ENCODE results near the gene PPID. TPM values are rescaled to one million over a fixed set of nuclear protein-coding genes. Genes with fewer than 3 reads are reported as not detected.

PPID gene
- total and polyA plus RNA-seq, 2 donors (not counting 1 experiment from before 2014, with no cell fraction given), result 9.4 to 23.7 TPM

- no peak overlapping the region for H3K27ac Mint-ChIP-seq
- Histone ChIP-seq H3K9ac (ENCODE audit: low read length) (no peak overlapping the region), H3K79me2 (ENCODE audit: control insufficient read depth, insufficient read depth, low read length) (no peaks in the 10 kb centered on the region), H3K4me3 (ENCODE audit: control extremely low read depth in 1 of 5, extremely low read depth in 1 of 5, insufficient read depth in 1 of 5, low read depth in 2 of 5, low read length in 4 of 5) (no peak overlapping the region), H3K4me1 (ENCODE audit: control insufficient read depth in 2 of 2, insufficient read depth in 2 of 2, low read length in 2 of 2) (peaks cover 12 to 22% of the 10 kb centered on the region in 2 donors), H3K9me3 (ENCODE audit: control extremely low read depth in 1 of 3, control insufficient read depth in 2 of 3, insufficient read depth in 1 of 3, low read length in 2 of 3) (peaks cover 0 to 5% (median 0%) of the 10 kb centered on the region in 3 donors), H3K27me3 (replicated peaks in 1 of 4; ENCODE audit: control extremely low read depth in 1 of 4, control insufficient read depth in 3 of 4, insufficient read depth in 4 of 4, low read length in 3 of 4) (peaks cover 6 to 78% (median 64%) of the 10 kb centered on the region in 4 experiments), H3K4me2 (replicated peaks; ENCODE audit: low read depth, low read length, poor library complexity, severe bottlenecking) (no peak overlapping the region), H3K27ac (ENCODE audit: low read length in 2 of 2) (no peak overlapping the region), H4K20me1 (ENCODE audit: control insufficient read depth, insufficient read depth, low read length, poor library complexity, severe bottlenecking) (no peaks in the 10 kb centered on the region), H3K36me3 (replicated peaks in 1 of 2; ENCODE audit: control extremely low read depth in 1 of 2, control insufficient read depth in 1 of 2, extremely low read depth in 1 of 2, insufficient read depth in 2 of 2, low read length in 1 of 2) (no peaks in the 10 kb centered on the region), H2AFZ (ENCODE audit: insufficient read depth, low read depth, low read length, poor library complexity, severe bottlenecking) (no peak overlapping the region)
- H3K4me3 Mint-ChIP-seq, result no peak overlapping the region
- POLR2A ChIA-PET, result interaction anchor here (0.6 kb wide), 1 partner anchor 39 kb away, joined by 6 read pairs; no protein-coding TSS in a partner anchor
- intact Hi-C loops (cut with micrococcal nuclease), result loop anchor here (5.0 kb wide), 3 partner anchors 41 to 94 kb away; partner anchors contain the start of genes C4orf46, ETFDH and PPID
- ATAC-seq (ENCODE audit: low read depth) (no peak), DNase-seq (no peak)
- peaks cover 81% of the 10 kb centered on the region for H3K27me3 Mint-ChIP-seq
- CTCF ChIA-PET, result interaction anchor here (1.2 kb wide), 1 partner anchor 85 kb away, joined by 3 read pairs; no protein-coding TSS in a partner anchor
- peaks cover 8% of the 10 kb centered on the region for H3K4me1 Mint-ChIP-seq
- TF ChIP-seq EZH2 (IDR thresholded peaks at IDR 0.05; ENCODE audit: borderline replicate concordance, insufficient read depth, low read depth, low read length, poor library complexity, severe bottlenecking), result no peak
- no peak for TF ChIP-seq CTCF (IDR thresholded peaks at IDR 0.05)
- WGBS (ENCODE audit: insufficient coverage), result 96% methylated on average over 4 of the region's 6 CpGs
- no peaks in the 10 kb centered on the region for H3K9me3 Mint-ChIP-seq (ENCODE audit: insufficient read depth)
These were observed 43.3 kb upstream of the PPID start for GRCh38 chr4:158766434-158767044.

GRCh38 chr4:158763462-158763861 is 40.3 kb upstream of the PPID start:
- CTCF ChIA-PET, result no interaction called here
- no peak for TF ChIP-seq CTCF (IDR thresholded peaks at IDR 0.05)
- TF ChIP-seq EZH2 (IDR thresholded peaks at IDR 0.05; ENCODE audit: borderline replicate concordance, insufficient read depth, low read depth, low read length, poor library complexity, severe bottlenecking), result no peak
- intact Hi-C loops (cut with micrococcal nuclease), result no loop called here
- no peaks in the 10 kb centered on the region for H4K20me1 ChIP-seq (ENCODE audit: control insufficient read depth, insufficient read depth, low read length, poor library complexity, severe bottlenecking)
- WGBS (ENCODE audit: insufficient coverage), result 43% methylated on average over 2 of the region's 2 CpGs
- Mint-ChIP-seq H3K9me3 (ENCODE audit: insufficient read depth) (no peaks in the 10 kb centered on the region), H3K4me1 (peaks cover 4% of the 10 kb centered on the region), H3K27ac (no peak overlapping the region), H3K4me3 (no peak overlapping the region), H3K27me3 (peaks cover 74% of the 10 kb centered on the region)
- peaks cover 3 to 12% of the 10 kb centered on the region in 2 donors for H3K4me1 ChIP-seq (ENCODE audit: control insufficient read depth in 2 of 2, insufficient read depth in 2 of 2, low read length in 2 of 2)
- H3K4me3 ChIP-seq (ENCODE audit: control extremely low read depth in 1 of 5, extremely low read depth in 1 of 5, insufficient read depth in 1 of 5, low read depth in 2 of 5, low read length in 4 of 5), result no peak overlapping the region
- H3K27ac ChIP-seq (ENCODE audit: low read length in 2 of 2), result no peak overlapping the region
- DNase-seq, result no peak
- no peak overlapping the region for H2AFZ ChIP-seq (ENCODE audit: insufficient read depth, low read depth, low read length, poor library complexity, severe bottlenecking)
- POLR2A ChIA-PET, result no interaction called here
- H3K4me2 ChIP-seq (replicated peaks; ENCODE audit: low read depth, low read length, poor library complexity, severe bottlenecking), result no peak overlapping the region
- H3K36me3 ChIP-seq (replicated peaks in 1 of 2; ENCODE audit: control extremely low read depth in 1 of 2, control insufficient read depth in 1 of 2, extremely low read depth in 1 of 2, insufficient read depth in 2 of 2, low read length in 1 of 2), result no peaks in the 10 kb centered on the region
- H3K27me3 ChIP-seq (replicated peaks in 1 of 4; ENCODE audit: control extremely low read depth in 1 of 4, control insufficient read depth in 3 of 4, insufficient read depth in 4 of 4, low read length in 3 of 4), result peaks cover 3 to 68% (median 46%) of the 10 kb centered on the region in 4 experiments
- H3K9me3 ChIP-seq (ENCODE audit: control extremely low read depth in 1 of 3, control insufficient read depth in 2 of 3, insufficient read depth in 1 of 3, low read length in 2 of 3), result peaks cover 0 to 6% (median 0%) of the 10 kb centered on the region in 3 donors
- no peaks in the 10 kb centered on the region for H3K79me2 ChIP-seq (ENCODE audit: control insufficient read depth, insufficient read depth, low read length)
- H3K9ac ChIP-seq (ENCODE audit: low read length), result no peak overlapping the region
- no peak for ATAC-seq (ENCODE audit: low read depth)

Measured in B cell (primary cell).